HG03025 (cell line): ENCODE data around the gene EPHA6.

Experiments
- ATAC-seq: cut with Tn5 transposase; IDR thresholded peaks from one replicate; pipeline ENCODE4 v1.9.1; 2021; ENCODE audit warnings: mild to moderate bottlenecking, moderate library complexity; ENCODE audit not compliant: unreplicated experiment, low FRiP score

Gene EPHA6

GRCh38 chr3:97138914-97139541 is 324.6 kb downstream of the EPHA6 start:
- no peak for ATAC-seq

- no peak for ATAC-seq
Measured at GRCh38 chr3:97148931-97149330, 334.5 kb downstream of the EPHA6 start.

- no peak for ATAC-seq
Measured at GRCh38 chr3:97161169-97161568, 346.8 kb downstream of the EPHA6 start.

- ATAC-seq, result no peak
Measured at GRCh38 chr3:97177242-97177641, 362.8 kb downstream of the EPHA6 start.

- ATAC-seq, result no peak
Measured at GRCh38 chr3:97181704-97182103, 367.3 kb downstream of the EPHA6 start.

GRCh38 chr3:97187771-97188170 is 373.4 kb downstream of the EPHA6 start:
- ATAC-seq, result no peak

- no peak for ATAC-seq
Measured at GRCh38 chr3:97189835-97190234, 375.4 kb downstream of the EPHA6 start.

GRCh38 chr3:97197083-97197482 is 382.7 kb downstream of the EPHA6 start:
- ATAC-seq, result no peak

- no peak for ATAC-seq
Measured at GRCh38 chr3:97197830-97198229, 383.4 kb downstream of the EPHA6 start.

GRCh38 chr3:97200387-97200786 is 386.0 kb downstream of the EPHA6 start:
- ATAC-seq, result no peak

GRCh38 chr3:97201814-97202213 is 387.4 kb downstream of the EPHA6 start:
- ATAC-seq, result no peak

- ATAC-seq, result no peak
Measured at GRCh38 chr3:97228966-97229365, 414.6 kb downstream of the EPHA6 start.

GRCh38 chr3:97230486-97230885 is 416.1 kb downstream of the EPHA6 start:
- ATAC-seq, result no peak

- ATAC-seq, result no peak
Measured at GRCh38 chr3:97232393-97233034, 418.1 kb downstream of the EPHA6 start.

GRCh38 chr3:97235179-97235578 is 420.8 kb downstream of the EPHA6 start:
- ATAC-seq, result no peak

- ATAC-seq, result no peak
Measured at GRCh38 chr3:97235611-97236315, 421.4 kb downstream of the EPHA6 start.

- ATAC-seq, result no peak
Measured at GRCh38 chr3:97241417-97241816, 427.0 kb downstream of the EPHA6 start.

GRCh38 chr3:97245201-97245910 is 431.0 kb downstream of the EPHA6 start:
- no peak for ATAC-seq

GRCh38 chr3:97256060-97256459 is 441.7 kb downstream of the EPHA6 start:
- no peak for ATAC-seq

GRCh38 chr3:97257942-97258697 is 443.7 kb downstream of the EPHA6 start:
- ATAC-seq, result no peak
